ENCODE measurements around the gene YWHAH. TPM values are rescaled to one million over a fixed set of nuclear protein-coding genes. Genes with fewer than 3 reads are reported as not detected.

YWHAH gene
- total RNA-seq, 1 donor from 2014 or later: 154 TPM

- Histone ChIP-seq H3K27me3 (no peaks in the 10 kb centered on the region), H3K27ac (no peak overlapping the region), H3K36me3 (no peaks in the 10 kb centered on the region), H3K4me1 (peaks cover 27% of the 10 kb centered on the region), H3K4me3 (no peak overlapping the region), H3K9me3 (no peaks in the 10 kb centered on the region)
- intact Hi-C loops (cut with DNase I): no loop called here
- DNase-seq (no peak), ATAC-seq (no peak)
- TF ChIP-seq CTCF (IDR thresholded peaks at IDR 0.05): no peak
Measured at GRCh38 chr22:31919730-31920129, 24.6 kb upstream of the YWHAH start.

- no peak for TF ChIP-seq CTCF (IDR thresholded peaks at IDR 0.05)
- H3K27me3 ChIP-seq: no peaks in the 10 kb centered on the region
- no peaks in the 10 kb centered on the region for H3K9me3 ChIP-seq
- H3K4me1 ChIP-seq: peaks cover 27% of the 10 kb centered on the region
- no peak overlapping the region for H3K4me3 ChIP-seq
- no peak overlapping the region for H3K27ac ChIP-seq
- no peaks in the 10 kb centered on the region for H3K36me3 ChIP-seq
- DNase-seq: no peak
- no peak for ATAC-seq
- intact Hi-C loops (cut with DNase I): no loop called here
Measured at GRCh38 chr22:31920306-31920705, 24.0 kb upstream of the YWHAH start.

- H3K4me3 ChIP-seq: no peak overlapping the region
- no peaks in the 10 kb centered on the region for H3K9me3 ChIP-seq
- H3K4me1 ChIP-seq: peaks cover 27% of the 10 kb centered on the region
- no peak overlapping the region for H3K27ac ChIP-seq
- no peak for DNase-seq
- H3K36me3 ChIP-seq: no peaks in the 10 kb centered on the region
- TF ChIP-seq CTCF (IDR thresholded peaks at IDR 0.05): no peak
- intact Hi-C loops (cut with DNase I): no loop called here
- no peak for ATAC-seq
- no peaks in the 10 kb centered on the region for H3K27me3 ChIP-seq
Measured at GRCh38 chr22:31921106-31921505, 23.2 kb upstream of the YWHAH start.

GRCh38 chr22:31922534-31922933 is 21.8 kb upstream of the YWHAH start:
- Histone ChIP-seq H3K27me3 (no peaks in the 10 kb centered on the region), H3K27ac (no peak overlapping the region), H3K4me3 (no peak overlapping the region), H3K36me3 (no peaks in the 10 kb centered on the region), H3K9me3 (no peaks in the 10 kb centered on the region), H3K4me1 (peaks cover 27% of the 10 kb centered on the region)
- ATAC-seq (peak; percentile 30), DNase-seq (no peak)
- no peak for TF ChIP-seq CTCF (IDR thresholded peaks at IDR 0.05)
- intact Hi-C loops (cut with DNase I): no loop called here

GRCh38 chr22:31923136-31923535 is 21.2 kb upstream of the YWHAH start:
- Histone ChIP-seq H3K27me3 (no peaks in the 10 kb centered on the region), H3K4me3 (no peak overlapping the region), H3K27ac (no peak overlapping the region), H3K36me3 (no peaks in the 10 kb centered on the region), H3K9me3 (no peaks in the 10 kb centered on the region), H3K4me1 (peaks cover 23% of the 10 kb centered on the region)
- no peak for TF ChIP-seq CTCF (IDR thresholded peaks at IDR 0.05)
- intact Hi-C loops (cut with DNase I): no loop called here
- no peak for DNase-seq
- peak; percentile 76 for ATAC-seq

- H3K4me3 ChIP-seq: no peak overlapping the region
- intact Hi-C loops (cut with DNase I): no loop called here
- H3K27ac ChIP-seq: no peak overlapping the region
Measured at GRCh38 chr22:31923747-31924146, 20.6 kb upstream of the YWHAH start.

More at GRCh38 chr22:31923747-31924146, 20.6 kb upstream of the YWHAH start:
- no peak for TF ChIP-seq CTCF (IDR thresholded peaks at IDR 0.05)
- DNase-seq: no peak
- Histone ChIP-seq H3K36me3 (no peaks in the 10 kb centered on the region), H3K4me1 (peaks cover 20% of the 10 kb centered on the region), H3K9me3 (no peaks in the 10 kb centered on the region), H3K27me3 (no peaks in the 10 kb centered on the region)
- ATAC-seq: no peak

All from upper lobe of right lung (tissue), 1 donor.